Fibroblast of pulmonary artery (primary cell): ENCODE data around the gene EIPR1.

Source experiments
- DNase-seq: peaks from one replicate; pipeline ENCODE4 v3.0.0-alpha.2; 2010; ENCODE audit warnings: low read depth
- H3K4me3 ChIP-seq: replicated peaks from 2 replicates; pipeline ENCODE4 v1.5.1; 2011; ENCODE audit warnings: low read depth, mild to moderate bottlenecking, control low read depth, low read length, moderate library complexity
- CTCF ChIP-seq: IDR thresholded peaks from 2 replicates; pipeline ENCODE4 v1.5.1; 2011; ENCODE audit warnings: mild to moderate bottlenecking, control low read depth, low read length, inconsistent platforms; ENCODE audit errors: missing control alignments

Gene EIPR1

DNA sequence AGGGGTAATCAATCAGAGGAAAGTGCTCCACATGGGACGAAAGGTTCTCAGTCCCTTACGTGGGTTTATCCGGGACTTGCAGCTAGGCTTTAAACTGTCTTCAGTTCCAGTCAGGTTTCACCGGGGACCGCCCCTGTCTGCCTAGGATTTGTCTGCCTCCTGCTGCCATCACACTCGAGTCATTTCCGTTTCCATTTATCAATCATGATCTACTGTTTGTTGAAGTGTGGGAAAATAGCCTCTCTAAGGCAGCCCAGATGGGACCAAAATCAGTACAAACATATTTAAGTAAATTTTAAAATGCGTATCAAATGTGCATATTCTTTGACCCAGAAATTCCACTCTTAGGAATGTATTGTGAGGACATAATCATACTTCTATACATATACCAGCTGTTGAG is 12.4 kb upstream of the EIPR1 start:
- TF ChIP-seq CTCF: no peak
- no peak for DNase-seq
- no peak overlapping the region for H3K4me3 ChIP-seq

DNA sequence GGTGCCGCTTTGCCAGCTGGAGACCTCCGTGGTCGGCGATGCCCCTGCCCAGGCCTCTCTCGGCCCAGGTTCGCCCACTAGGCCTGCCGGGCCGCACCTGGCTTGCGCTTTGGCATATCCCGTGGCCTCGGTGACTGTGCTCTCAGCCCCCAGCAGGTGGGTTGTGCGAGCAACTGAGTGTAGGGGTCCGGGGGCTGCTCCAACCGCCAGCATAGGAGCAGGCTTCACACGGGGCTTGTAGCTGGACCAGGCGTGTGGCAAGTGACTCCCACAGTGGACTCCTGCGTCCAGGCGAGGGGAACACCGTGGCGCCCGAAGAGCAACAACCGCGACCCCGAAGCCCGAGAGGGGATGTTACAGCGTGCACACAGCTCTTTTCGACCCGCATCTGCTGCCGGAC is 11.6 kb upstream of the EIPR1 start:
- TF ChIP-seq CTCF: no peak
- no peak for DNase-seq
- H3K4me3 ChIP-seq: no peak overlapping the region

- no peak overlapping the region for H3K4me3 ChIP-seq
- DNase-seq: no peak
These were observed 10.8 kb upstream of the EIPR1 start for GRCh38 chr2:3388412-3388738.

GRCh38 chr2:3387644-3388411 is 10.2 kb upstream of the EIPR1 start:
- no peak overlapping the region for H3K4me3 ChIP-seq
- DNase-seq: no peak
- no peak for TF ChIP-seq CTCF

More at GRCh38 chr2:3388412-3388738, 10.8 kb upstream of the EIPR1 start:
- no peak for TF ChIP-seq CTCF

- H3K4me3 ChIP-seq: no peak overlapping the region
- no peak for DNase-seq
- TF ChIP-seq CTCF: no peak
These were observed 9.4 kb upstream of the EIPR1 start for GRCh38 chr2:3387011-3387410.

GRCh38 chr2:3386448-3386958 is 8.9 kb upstream of the EIPR1 start:
- DNase-seq: no peak
- no peak for TF ChIP-seq CTCF

More at GRCh38 chr2:3386448-3386958, 8.9 kb upstream of the EIPR1 start:
- no peak overlapping the region for H3K4me3 ChIP-seq
